ENCODE results near the gene SRM. TPM values are rescaled to one million over a fixed set of nuclear protein-coding genes. Genes with fewer than 3 reads are reported as not detected.

SRM gene
- total and polyA plus RNA-seq, 2 donors (not counting 1 experiment from before 2014, with no cell fraction given): 38.9 to 79.2 TPM

DNA sequence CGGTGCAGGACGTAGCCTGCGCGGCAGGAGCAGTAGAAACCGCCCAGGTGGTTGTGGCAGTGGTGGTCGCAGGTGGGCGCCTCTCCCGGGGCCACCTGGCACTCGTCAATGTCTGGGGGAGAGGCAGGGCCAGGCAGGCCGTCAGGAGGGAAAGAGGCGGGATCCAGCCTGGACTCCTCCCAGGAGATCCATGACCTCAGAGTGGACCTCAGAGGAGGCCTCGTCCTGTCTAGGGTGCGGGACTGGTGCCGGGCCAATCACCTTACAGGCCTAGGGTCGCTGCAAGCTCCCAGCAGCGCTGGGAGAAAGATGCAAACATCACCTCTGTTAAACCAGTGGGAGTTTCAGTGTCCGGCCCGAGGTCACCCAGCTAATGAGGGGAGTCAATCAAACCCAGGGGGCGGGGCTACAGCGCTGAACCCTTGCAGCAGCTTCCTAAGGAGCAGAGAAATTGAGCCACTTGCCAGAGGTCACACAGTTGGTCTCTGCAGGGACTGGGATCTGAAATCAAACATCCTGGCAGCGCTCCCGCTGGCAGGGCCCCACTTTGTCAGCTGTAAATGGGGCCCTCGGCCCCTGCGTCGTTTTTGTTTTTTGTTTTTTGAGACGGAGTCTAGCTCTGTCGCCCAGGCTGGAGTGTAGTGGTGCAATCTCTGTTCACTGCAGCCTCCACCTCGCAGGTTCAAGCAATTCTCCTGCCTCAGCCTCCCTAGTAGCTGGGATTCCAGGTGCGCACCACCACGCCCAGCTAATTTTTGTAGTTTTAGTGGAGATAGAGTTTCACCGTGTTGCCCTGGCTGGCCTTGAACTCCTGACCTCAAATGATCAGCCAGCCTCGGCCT, 14.2 kb downstream of the SRM start:
- no peaks in the 10 kb centered on the region for H3K36me3 ChIP-seq (replicated peaks in 1 of 2; ENCODE audit: control extremely low read depth in 1 of 2, control insufficient read depth in 1 of 2, extremely low read depth in 1 of 2, insufficient read depth in 2 of 2, low read length in 1 of 2)
- Mint-ChIP-seq H3K27ac (no peak overlapping the region), H3K27me3 (no peaks in the 10 kb centered on the region), H3K9me3 (ENCODE audit: insufficient read depth) (no peaks in the 10 kb centered on the region), H3K4me1 (no peaks in the 10 kb centered on the region), H3K4me3 (no peak overlapping the region)
- DNase-seq: no peak
- H2AFZ ChIP-seq (ENCODE audit: insufficient read depth, low read depth, low read length, poor library complexity, severe bottlenecking): no peak overlapping the region
- TF ChIP-seq, protein P1, sequence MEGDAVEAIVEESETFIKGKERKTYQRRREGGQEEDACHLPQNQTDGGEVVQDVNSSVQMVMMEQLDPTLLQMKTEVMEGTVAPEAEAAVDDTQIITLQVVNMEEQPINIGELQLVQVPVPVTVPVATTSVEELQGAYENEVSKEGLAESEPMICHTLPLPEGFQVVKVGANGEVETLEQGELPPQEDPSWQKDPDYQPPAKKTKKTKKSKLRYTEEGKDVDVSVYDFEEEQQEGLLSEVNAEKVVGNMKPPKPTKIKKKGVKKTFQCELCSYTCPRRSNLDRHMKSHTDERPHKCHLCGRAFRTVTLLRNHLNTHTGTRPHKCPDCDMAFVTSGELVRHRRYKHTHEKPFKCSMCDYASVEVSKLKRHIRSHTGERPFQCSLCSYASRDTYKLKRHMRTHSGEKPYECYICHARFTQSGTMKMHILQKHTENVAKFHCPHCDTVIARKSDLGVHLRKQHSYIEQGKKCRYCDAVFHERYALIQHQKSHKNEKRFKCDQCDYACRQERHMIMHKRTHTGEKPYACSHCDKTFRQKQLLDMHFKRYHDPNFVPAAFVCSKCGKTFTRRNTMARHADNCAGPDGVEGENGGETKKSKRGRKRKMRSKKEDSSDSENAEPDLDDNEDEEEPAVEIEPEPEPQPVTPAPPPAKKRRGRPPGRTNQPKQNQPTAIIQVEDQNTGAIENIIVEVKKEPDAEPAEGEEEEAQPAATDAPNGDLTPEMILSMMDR (IDR thresholded peaks at IDR 0.05): no peak
- TF ChIP-seq EZH2 (IDR thresholded peaks at IDR 0.05; ENCODE audit: borderline replicate concordance, insufficient read depth, low read depth, low read length, poor library complexity, severe bottlenecking): no peak
- intact Hi-C loops (cut with micrococcal nuclease): no loop called here
- no peaks in the 10 kb centered on the region for H3K79me2 ChIP-seq (ENCODE audit: control insufficient read depth, insufficient read depth, low read length)
- CTCF ChIA-PET: interaction anchor here (1.0 to 2.2 kb wide), 2 partner anchors 8 to 294 kb away, joined by 3 to 12 read pairs; no protein-coding TSS in a partner anchor
- H4K20me1 ChIP-seq (ENCODE audit: control insufficient read depth, insufficient read depth, low read length, poor library complexity, severe bottlenecking): no peaks in the 10 kb centered on the region
- H3K27me3 ChIP-seq (replicated peaks in 1 of 4; ENCODE audit: control extremely low read depth in 1 of 4, control insufficient read depth in 3 of 4, insufficient read depth in 4 of 4, low read length in 3 of 4): no peaks in the 10 kb centered on the region
- H3K9ac ChIP-seq (ENCODE audit: low read length): no peak overlapping the region
- 78% methylated on average over 30 of the region's 32 CpGs for WGBS (ENCODE audit: insufficient coverage)
- H3K4me1 ChIP-seq (ENCODE audit: control insufficient read depth in 2 of 2, insufficient read depth in 2 of 2, low read length in 2 of 2): no peaks in the 10 kb centered on the region
- no peak for ATAC-seq (ENCODE audit: low read depth)
- no peak overlapping the region for H3K4me3 ChIP-seq (ENCODE audit: control extremely low read depth in 1 of 5, extremely low read depth in 1 of 5, insufficient read depth in 1 of 5, low read depth in 2 of 5, low read length in 4 of 5)
- H3K9me3 ChIP-seq (ENCODE audit: control extremely low read depth in 1 of 3, control insufficient read depth in 2 of 3, insufficient read depth in 1 of 3, low read length in 2 of 3): no peaks in the 10 kb centered on the region
- POLR2A ChIA-PET: no interaction called here
- H3K27ac ChIP-seq (ENCODE audit: low read length in 2 of 2): no peak overlapping the region
- H3K4me2 ChIP-seq (replicated peaks; ENCODE audit: low read depth, low read length, poor library complexity, severe bottlenecking): no peak overlapping the region

- intact Hi-C loops (cut with micrococcal nuclease): no loop called here
- H3K9ac ChIP-seq (ENCODE audit: low read length): no peak overlapping the region
- ATAC-seq (ENCODE audit: low read depth) (no peak), DNase-seq (no peak)
- no peak overlapping the region for H3K4me2 ChIP-seq (replicated peaks; ENCODE audit: low read depth, low read length, poor library complexity, severe bottlenecking)
- POLR2A ChIA-PET: no interaction called here
- H3K4me3 ChIP-seq (ENCODE audit: control extremely low read depth in 1 of 5, extremely low read depth in 1 of 5, insufficient read depth in 1 of 5, low read depth in 2 of 5, low read length in 4 of 5): no peak overlapping the region
- H3K36me3 ChIP-seq (replicated peaks in 1 of 2; ENCODE audit: control extremely low read depth in 1 of 2, control insufficient read depth in 1 of 2, extremely low read depth in 1 of 2, insufficient read depth in 2 of 2, low read length in 1 of 2): no peaks in the 10 kb centered on the region
- no peaks in the 10 kb centered on the region for H4K20me1 ChIP-seq (ENCODE audit: control insufficient read depth, insufficient read depth, low read length, poor library complexity, severe bottlenecking)
- Mint-ChIP-seq H3K27me3 (no peaks in the 10 kb centered on the region), H3K4me3 (no peak overlapping the region), H3K9me3 (ENCODE audit: insufficient read depth) (no peaks in the 10 kb centered on the region), H3K4me1 (no peaks in the 10 kb centered on the region), H3K27ac (no peak overlapping the region)
- H3K4me1 ChIP-seq (ENCODE audit: control insufficient read depth in 2 of 2, insufficient read depth in 2 of 2, low read length in 2 of 2): no peaks in the 10 kb centered on the region
- H3K27me3 ChIP-seq (replicated peaks in 1 of 4; ENCODE audit: control extremely low read depth in 1 of 4, control insufficient read depth in 3 of 4, insufficient read depth in 4 of 4, low read length in 3 of 4): no peaks in the 10 kb centered on the region
- H3K79me2 ChIP-seq (ENCODE audit: control insufficient read depth, insufficient read depth, low read length): no peaks in the 10 kb centered on the region
- H2AFZ ChIP-seq (ENCODE audit: insufficient read depth, low read depth, low read length, poor library complexity, severe bottlenecking): no peak overlapping the region
- no peaks in the 10 kb centered on the region for H3K9me3 ChIP-seq (ENCODE audit: control extremely low read depth in 1 of 3, control insufficient read depth in 2 of 3, insufficient read depth in 1 of 3, low read length in 2 of 3)
- no peak overlapping the region for H3K27ac ChIP-seq (ENCODE audit: low read length in 2 of 2)
- TF ChIP-seq, protein P1 (IDR thresholded peaks at IDR 0.05): no peak
- 85% methylated on average over 16 of the region's 16 CpGs for WGBS (ENCODE audit: insufficient coverage)
- CTCF ChIA-PET: interaction anchor here (1.0 kb wide), 1 partner anchor 295 kb away, joined by 3 read pairs; no protein-coding TSS in a partner anchor
These were observed 14.9 kb downstream of the SRM start for GRCh38 chr1:11044849-11045427.
